Measurements from ENCODE around the gene DGKQ. TPM values are rescaled to one million over a fixed set of nuclear protein-coding genes. Genes with fewer than 3 reads are reported as not detected.

DGKQ gene
- total RNA-seq, 1 donor from 2014 or later: 18.8 TPM

- Histone ChIP-seq H3K4me3 (peak overlapping the region; percentile 88), H3K9me3 (no peaks in the 10 kb centered on the region), H3K4me1 (peaks cover 36% of the 10 kb centered on the region), H3K27ac (peak overlapping the region; percentile 75), H3K27me3 (ENCODE audit: low read depth) (no peaks in the 10 kb centered on the region), H3K36me3 (no peaks in the 10 kb centered on the region)
- ATAC-seq (peak; percentile 0 to 22), DNase-seq (no peak)
- TF ChIP-seq CTCF (IDR thresholded peaks at IDR 0.05): no peak
- intact Hi-C loops (cut with DNase I): no loop called here
Observed at GRCh38 chr4:986428-986878, 13.1 kb upstream of the DGKQ start.

- intact Hi-C loops (cut with DNase I): no loop called here
- no peak for TF ChIP-seq CTCF (IDR thresholded peaks at IDR 0.05)
- DNase-seq (peak; percentile 90), ATAC-seq (peak; percentile 78 to 84)
- H3K4me1 ChIP-seq: peaks cover 36% of the 10 kb centered on the region
- H3K27me3 ChIP-seq (ENCODE audit: low read depth): no peaks in the 10 kb centered on the region
- H3K9me3 ChIP-seq: no peaks in the 10 kb centered on the region
- no peak overlapping the region for H3K27ac ChIP-seq
- peak overlapping the region; percentile 45 for H3K4me3 ChIP-seq
- no peaks in the 10 kb centered on the region for H3K36me3 ChIP-seq
Observed at GRCh38 chr4:985123-985830, 11.9 kb upstream of the DGKQ start.

- DNase-seq (no peak), ATAC-seq (no peak)
- no peak for TF ChIP-seq CTCF (IDR thresholded peaks at IDR 0.05)
- intact Hi-C loops (cut with DNase I): no loop called here
- Histone ChIP-seq H3K36me3 (no peaks in the 10 kb centered on the region), H3K27me3 (ENCODE audit: low read depth) (no peaks in the 10 kb centered on the region), H3K4me3 (peak overlapping the region; percentile 45), H3K27ac (no peak overlapping the region), H3K4me1 (peaks cover 39% of the 10 kb centered on the region), H3K9me3 (no peaks in the 10 kb centered on the region)
Observed at GRCh38 chr4:984336-985054, 11.1 kb upstream of the DGKQ start.

GRCh38 chr4:982814-983213 lies 9.4 kb upstream of the DGKQ start:
- Histone ChIP-seq H3K27me3 (ENCODE audit: low read depth) (no peaks in the 10 kb centered on the region), H3K4me1 (peaks cover 43% of the 10 kb centered on the region), H3K36me3 (no peaks in the 10 kb centered on the region), H3K9me3 (no peaks in the 10 kb centered on the region), H3K4me3 (no peak overlapping the region), H3K27ac (no peak overlapping the region)
- no peak for DNase-seq
- no peak for ATAC-seq
- TF ChIP-seq CTCF (IDR thresholded peaks at IDR 0.05): no peak
- intact Hi-C loops (cut with DNase I): no loop called here

- H3K36me3 ChIP-seq: no peaks in the 10 kb centered on the region
- no peaks in the 10 kb centered on the region for H3K9me3 ChIP-seq
- intact Hi-C loops (cut with DNase I): no loop called here
- DNase-seq (no peak), ATAC-seq (no peak)
- no peak overlapping the region for H3K4me3 ChIP-seq
- no peak overlapping the region for H3K27ac ChIP-seq
- no peaks in the 10 kb centered on the region for H3K27me3 ChIP-seq (ENCODE audit: low read depth)
- TF ChIP-seq CTCF (IDR thresholded peaks at IDR 0.05): no peak
- H3K4me1 ChIP-seq: peaks cover 38% of the 10 kb centered on the region
Observed at GRCh38 chr4:982291-982690, 8.9 kb upstream of the DGKQ start.
